OCI-LY3 (cell line): ENCODE measurements around the gene RHOJ.

Experiments used
- H2AFZ ChIP-seq: fragments of 200-600, 300-600 bp; shearing (Covaris generic); 2 replicates; pipeline ENCODE4 v1.6.0; 2014; ENCODE audit warnings: antibody characterized with exemption, low read depth, low read length
- H3K27ac ChIP-seq: fragments of 200-600, 300-600 bp; sonication (generic); 2 replicates; pipeline ENCODE4 v1.5.1; 2014; ENCODE audit warnings: mild to moderate bottlenecking, low read length, moderate library complexity, mixed read lengths
- H3K27me3 ChIP-seq: fragments of 200-600, 300-600 bp; sonication (generic); 2 replicates; pipeline ENCODE4 v1.6.1; 2014; ENCODE audit warnings: low read depth, low read length, mixed read lengths
- H3K36me3 ChIP-seq: fragments of 200-600, 300-600 bp; sonication (generic); replicated peaks from 2 replicates; pipeline ENCODE3; 2014; ENCODE audit warnings: low read depth, low read length, mixed read lengths
- H3K4me1 ChIP-seq: fragments of 300-600, 200-600 bp; sonication (generic); 2 replicates; pipeline ENCODE4 v1.6.1; 2014; ENCODE audit warnings: low read length, mixed read lengths
- H3K4me2 ChIP-seq: fragments of 200-600, 300-600 bp; sonication (generic); 2 replicates; pipeline ENCODE4 v1.6.1; 2014; ENCODE audit warnings: low read length, mixed read lengths
- H3K4me3 ChIP-seq: fragments of 300-600, 200-600 bp; sonication (generic); 2 replicates; pipeline ENCODE4 v1.5.1; 2014; ENCODE audit warnings: antibody characterized with exemption, mild to moderate bottlenecking, low read length, moderate library complexity
- H3K79me2 ChIP-seq: fragments of 300-600, 200-600 bp; shearing (Covaris generic); 2 replicates; pipeline ENCODE4 v1.6.1; 2014; ENCODE audit warnings: mild to moderate bottlenecking, low read length, mixed read lengths
- H3K9ac ChIP-seq: fragments of 300-600, 200-600 bp; shearing (Covaris generic); 2 replicates; pipeline ENCODE4 v1.6.0; 2014; ENCODE audit warnings: mild to moderate bottlenecking, low read length, moderate library complexity
- H3K9me3 ChIP-seq: fragments of 200-600, 300-600 bp; shearing (Covaris generic); 2 replicates; pipeline ENCODE4 v1.6.1; 2014; ENCODE audit warnings: low read length, mixed read lengths; ENCODE audit not compliant: insufficient read depth
- H4K20me1 ChIP-seq: fragments of 200-600, 300-600 bp; sonication (generic); 2 replicates; pipeline ENCODE4 v1.6.1; 2016; ENCODE audit warnings: low read length, mixed read lengths; ENCODE audit not compliant: insufficient read depth
- CTCF ChIP-seq: fragments of 200-600, 300-600 bp; sonication (generic); IDR thresholded peaks from 2 replicates; pipeline ENCODE4 v1.5.1; 2014; ENCODE audit warnings: antibody characterized with exemption, low read length, low read depth
- EZH2phosphoT487 ChIP-seq: fragments of 200-600 bp; shearing (Covaris generic); IDR thresholded peaks from 2 replicates; pipeline ENCODE4 v1.6.1; 2018; ENCODE audit warnings: antibody characterized with exemption, mixed run types, low read depth

The RHOJ gene

GRCh38 chr14:63322472-63322871 lies 118.2 kb downstream of the RHOJ start:
- Histone ChIP-seq H3K4me2 (no peak overlapping the region), H3K4me1 (no peaks in the 10 kb centered on the region)

GRCh38 chr14:63322897-63323573 lies 118.8 kb downstream of the RHOJ start:
- Histone ChIP-seq H3K79me2 (no peaks in the 10 kb centered on the region), H3K27ac (no peak overlapping the region), H3K4me1 (no peaks in the 10 kb centered on the region), H3K4me3 (no peak overlapping the region), H3K9me3 (no peaks in the 10 kb centered on the region), H4K20me1 (no peaks in the 10 kb centered on the region), H2AFZ (no peak overlapping the region), H3K27me3 (0 out of 2 replicates have a peak, but pooled peaks cover 5% of the 10 kb centered on the region), H3K9ac (no peak overlapping the region), H3K36me3 (no peaks in the 10 kb centered on the region), H3K4me2 (no peak overlapping the region)
- TF ChIP-seq EZH2phosphoT487 (no peak), CTCF (no peak)

More at GRCh38 chr14:63322472-63322871, 118.2 kb downstream of the RHOJ start:
- Histone ChIP-seq H3K27ac (no peak overlapping the region), H3K9me3 (no peaks in the 10 kb centered on the region), H3K4me3 (no peak overlapping the region), H3K36me3 (no peaks in the 10 kb centered on the region), H3K79me2 (no peaks in the 10 kb centered on the region), H4K20me1 (no peaks in the 10 kb centered on the region), H2AFZ (no peak overlapping the region), H3K9ac (no peak overlapping the region), H3K27me3 (0 out of 2 replicates have a peak, but pooled peaks cover 5% of the 10 kb centered on the region)
- TF ChIP-seq EZH2phosphoT487 = no peak
- no peak for TF ChIP-seq CTCF

DNA sequence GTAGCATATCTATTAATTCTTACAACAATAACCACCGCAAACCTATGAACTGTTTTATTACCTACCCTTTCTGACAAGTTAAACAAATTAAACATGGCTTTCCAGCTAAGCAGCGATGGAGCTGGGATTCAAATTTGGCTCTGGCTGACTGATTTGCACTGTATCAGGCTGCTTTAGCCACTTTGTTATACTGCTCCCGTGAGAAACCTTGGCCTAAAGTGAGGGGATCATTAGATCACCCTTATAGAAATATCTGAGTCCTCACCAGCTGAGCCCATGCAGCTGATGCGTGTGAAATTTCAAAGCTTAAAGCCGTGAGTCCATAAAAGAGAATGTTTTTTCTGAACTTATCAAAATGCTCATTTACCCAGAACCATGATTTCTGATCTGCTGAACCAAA lies 122.6 kb downstream of the RHOJ start:
- Histone ChIP-seq H3K27ac (no peak overlapping the region), H3K9ac (no peak overlapping the region), H3K4me3 (no peak overlapping the region), H3K27me3 (no peaks in the 10 kb centered on the region; the same call in 1 of the 2 replicates), H3K79me2 (no peaks in the 10 kb centered on the region), H3K9me3 (no peaks in the 10 kb centered on the region), H4K20me1 (no peaks in the 10 kb centered on the region), H3K36me3 (no peaks in the 10 kb centered on the region), H2AFZ (no peak overlapping the region), H3K4me2 (no peak overlapping the region), H3K4me1 (no peaks in the 10 kb centered on the region)
- TF ChIP-seq EZH2phosphoT487 = no peak
- no peak for TF ChIP-seq CTCF

DNA sequence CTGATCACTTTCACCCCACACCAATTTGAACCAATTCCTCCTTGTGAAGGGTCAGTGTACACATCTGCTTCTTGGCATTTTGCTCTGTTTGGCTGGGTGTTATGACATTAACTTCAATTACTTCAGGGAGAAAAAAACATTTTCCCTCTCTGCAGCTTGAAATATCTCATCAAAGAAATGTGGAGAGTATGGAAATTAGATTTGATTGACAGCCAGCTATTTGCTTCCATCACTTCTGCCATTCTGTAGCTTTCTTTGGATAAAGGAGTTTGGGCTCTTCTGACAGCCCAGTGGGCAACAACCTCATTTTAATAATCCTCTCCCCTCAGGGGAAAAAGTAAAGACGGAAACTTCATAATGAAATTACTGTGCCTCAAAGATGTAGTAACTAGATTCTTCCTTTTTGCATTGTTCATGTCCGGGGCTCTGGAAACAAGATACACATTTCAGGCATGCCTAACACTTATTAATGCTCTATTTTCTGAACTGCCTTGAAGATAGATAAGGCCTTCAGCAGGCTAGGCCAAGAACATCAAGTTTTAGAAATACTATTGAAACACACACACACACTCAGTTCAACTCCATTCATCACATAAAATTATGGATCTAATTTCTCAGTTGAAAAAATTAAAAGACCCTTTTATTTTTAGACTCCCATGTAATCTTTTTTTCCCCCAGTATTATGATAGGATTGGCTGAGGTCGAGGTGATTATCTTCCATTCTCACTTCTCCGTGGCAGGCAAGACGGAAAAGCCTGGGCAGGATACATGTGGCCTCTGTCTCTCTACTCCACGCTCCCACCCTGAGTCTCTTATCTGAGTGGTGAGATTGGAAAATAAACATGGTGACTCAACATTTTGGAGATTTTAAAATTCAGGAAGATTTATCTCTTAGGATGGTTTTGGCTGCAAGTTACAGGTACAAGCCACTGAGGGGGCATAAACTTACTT lies 124.8 kb downstream of the RHOJ start:
- no peak for TF ChIP-seq CTCF
- TF ChIP-seq EZH2phosphoT487 = no peak
- Histone ChIP-seq H3K79me2 (no peaks in the 10 kb centered on the region), H2AFZ (no peak overlapping the region), H3K9ac (no peak overlapping the region), H3K36me3 (no peaks in the 10 kb centered on the region), H3K9me3 (no peaks in the 10 kb centered on the region), H3K27ac (no peak overlapping the region), H3K4me2 (no peak overlapping the region), H3K4me3 (no peak overlapping the region), H4K20me1 (no peaks in the 10 kb centered on the region), H3K4me1 (no peaks in the 10 kb centered on the region), H3K27me3 (no peaks in the 10 kb centered on the region; the same call in 1 of the 2 replicates)
